GM12892 (cell line): Measurements from ENCODE around the gene ATP11B.

Experiments
- POLR2A ChIP-seq: IDR thresholded peaks from 2 replicates; pipeline ENCODE4 v1.6.1; 2011; ENCODE audit warnings: low read depth, low read length, control low read depth
- POLR2AphosphoS5 ChIP-seq: IDR thresholded peaks from 2 replicates; pipeline ENCODE4 v1.6.1; 2011; ENCODE audit warnings: low read depth, low read length, control low read depth

GRCh38 chr3:182803596-182803995 is 10.3 kb downstream of the ATP11B start:
- TF ChIP-seq POLR2A = no peak
- no peak for TF ChIP-seq POLR2AphosphoS5
